H9 (cell line): ENCODE data around the gene TAF10. TPM values are rescaled to one million over a fixed set of nuclear protein-coding genes. Genes with fewer than 3 reads are reported as not detected.

Source experiments
- DNase-seq: peaks from one replicate; pipeline ENCODE4 v3.0.0-alpha.2; 2017
- H2AFZ ChIP-seq: one replicate; pipeline ENCODE4 v1.6.1; 2013; ENCODE audit warnings: mild to moderate bottlenecking, low read length, control low read depth, moderate library complexity
- H2AK5ac ChIP-seq: 2 replicates; pipeline ENCODE4 v1.6.1; 2013; ENCODE audit warnings: low read length, control low read depth, mixed read lengths; ENCODE audit not compliant: insufficient read length
- H2BK120ac ChIP-seq: one replicate; pipeline ENCODE4 v1.6.1; 2013; ENCODE audit warnings: low read depth, mild to moderate bottlenecking, low read length, control low read depth, inconsistent platforms; ENCODE audit not compliant: poor library complexity, severe bottlenecking
- H2BK12ac ChIP-seq: 2 replicates; pipeline ENCODE4 v1.6.1; 2013; ENCODE audit warnings: low read length, control low read depth, mixed read lengths, low read depth; ENCODE audit not compliant: insufficient read length
- H2BK15ac ChIP-seq: 2 replicates; pipeline ENCODE4 v1.6.1; 2013; ENCODE audit warnings: low read depth, low read length, control low read depth
- H2BK20ac ChIP-seq: one replicate; pipeline ENCODE4 v1.6.1; 2013; ENCODE audit warnings: low read depth, mild to moderate bottlenecking, low read length, control low read depth, inconsistent platforms; ENCODE audit not compliant: poor library complexity, severe bottlenecking
- H2BK5ac ChIP-seq: 2 replicates; pipeline ENCODE4 v1.6.1; 2013; ENCODE audit warnings: low read length, control low read depth, mixed read lengths; ENCODE audit not compliant: insufficient read length
- H3K14ac ChIP-seq: 2 replicates; pipeline ENCODE4 v1.6.1; 2013; ENCODE audit warnings: low read length, control low read depth; ENCODE audit not compliant: insufficient read depth
- H3K18ac ChIP-seq: 2 replicates; pipeline ENCODE4 v1.6.1; 2013; ENCODE audit warnings: low read depth, mild to moderate bottlenecking, mixed read lengths, low read length, control low read depth; ENCODE audit not compliant: insufficient read length
- H3K23ac ChIP-seq: 2 replicates; pipeline ENCODE4 v1.6.1; 2013; ENCODE audit warnings: low read length, control low read depth, mixed read lengths, low read depth; ENCODE audit not compliant: insufficient read length
- H3K23me2 ChIP-seq: 2 replicates; pipeline ENCODE4 v1.6.1; 2013; ENCODE audit warnings: low read depth, mild to moderate bottlenecking, mixed read lengths, low read length, control low read depth; ENCODE audit not compliant: insufficient read length, poor library complexity, severe bottlenecking
- H3K27ac ChIP-seq: 2 replicates; pipeline ENCODE4 v1.5.1; 2013; ENCODE audit warnings: low read length, control low read depth, mixed read lengths, low read depth; ENCODE audit not compliant: insufficient read length
- H3K27me3 ChIP-seq: 2 replicates; pipeline ENCODE4 v1.6.1; 2013; ENCODE audit warnings: low read length, control low read depth, inconsistent platforms; ENCODE audit not compliant: insufficient read depth
- H3K4ac ChIP-seq: 2 replicates; pipeline ENCODE4 v1.6.1; 2013; ENCODE audit warnings: low read depth, mild to moderate bottlenecking, control low read depth, inconsistent platforms, low read length, moderate library complexity
- H3K4me1 ChIP-seq: 2 replicates; pipeline ENCODE4 v1.6.1; 2013; ENCODE audit warnings: low read length, control low read depth, inconsistent platforms; ENCODE audit not compliant: insufficient read depth
- H3K4me2 ChIP-seq: 2 replicates; pipeline ENCODE4 v1.6.1; 2013; ENCODE audit warnings: low read length, control low read depth, mixed read lengths; ENCODE audit not compliant: insufficient read length, insufficient read depth
- H3K56ac ChIP-seq: 2 replicates; pipeline ENCODE4 v1.6.1; 2013; ENCODE audit warnings: low read depth, mild to moderate bottlenecking, mixed read lengths, low read length, control low read depth; ENCODE audit not compliant: insufficient read length
- H3K79me1 ChIP-seq: 2 replicates; pipeline ENCODE4 v1.6.1; 2013; ENCODE audit warnings: low read depth, mild to moderate bottlenecking, moderate library complexity, low read length, control low read depth, inconsistent platforms; ENCODE audit not compliant: insufficient read depth, poor library complexity, severe bottlenecking
- H3K79me2 ChIP-seq: 2 replicates; pipeline ENCODE4 v1.6.1; 2013; ENCODE audit warnings: low read length, control low read depth, inconsistent platforms; ENCODE audit not compliant: insufficient read depth
- H3K9ac ChIP-seq: 2 replicates; pipeline ENCODE4 v1.6.1; 2013; ENCODE audit warnings: low read length, control low read depth, mixed read lengths; ENCODE audit not compliant: insufficient read length; ENCODE audit errors: extremely low read depth
- H3K9me3 ChIP-seq: one replicate; pipeline ENCODE4 v1.6.1; 2013; ENCODE audit warnings: low read depth, low read length, inconsistent platforms; ENCODE audit not compliant: control insufficient read depth
- H3T11ph ChIP-seq: one replicate; pipeline ENCODE4 v1.6.1; 2013; ENCODE audit warnings: mild to moderate bottlenecking, low read length, control low read depth, inconsistent platforms
- H4K20me1 ChIP-seq: one replicate; pipeline ENCODE4 v1.6.1; 2013; ENCODE audit not compliant: control insufficient read depth, insufficient read length, insufficient read depth
- H4K5ac ChIP-seq: 2 replicates; pipeline ENCODE4 v1.6.1; 2013; ENCODE audit warnings: low read depth, mild to moderate bottlenecking, mixed read lengths, low read length, control low read depth; ENCODE audit not compliant: insufficient read length
- H4K8ac ChIP-seq: replicated peaks from 2 replicates; pipeline ENCODE4 v1.6.1; 2013; ENCODE audit warnings: low read length, control low read depth, mixed read lengths, low read depth; ENCODE audit not compliant: insufficient read length
- H4K91ac ChIP-seq: 2 replicates; pipeline ENCODE4 v1.6.1; 2013; ENCODE audit warnings: low read depth, mild to moderate bottlenecking, moderate library complexity, mixed read lengths, low read length, control low read depth; ENCODE audit not compliant: insufficient read length
- H3K27ac Mint-ChIP-seq, 3 experiments: 2 replicates in 2 of 3; 3 replicates in 1 of 3; pipeline ENCODE4 v1.8.0; 2020 to 2021; ENCODE audit warnings: mixed read lengths in 3 of 3, mild to moderate bottlenecking in 1 of 3, moderate library complexity in 1 of 3
- H3K27me3 Mint-ChIP-seq: 2 replicates; pipeline ENCODE4 v1.8.0; 2021; ENCODE audit warnings: low read depth, mild to moderate bottlenecking, moderate library complexity, mixed read lengths
- H3K36me3 Mint-ChIP-seq, 3 experiments: 2 replicates in 2 of 3; 3 replicates in 1 of 3; pipeline ENCODE4 v1.8.0; 2020 to 2021; ENCODE audit warnings: low read depth in 3 of 3, mixed read lengths in 3 of 3; ENCODE audit not compliant: insufficient read depth in 1 of 3
- H3K4me1 Mint-ChIP-seq, 2 experiments: 2 replicates each; pipeline ENCODE4 v1.8.0; 2020; ENCODE audit warnings: mixed read lengths in 2 of 2
- H3K4me3 Mint-ChIP-seq, 2 experiments: 2 replicates in 1 of 2; 3 replicates in 1 of 2; pipeline ENCODE4 v1.8.0; 2020 to 2021; ENCODE audit warnings: mild to moderate bottlenecking in 2 of 2, mixed read lengths in 2 of 2, moderate library complexity in 1 of 2
- H3K9me3 Mint-ChIP-seq, 2 experiments: 2 replicates in 1 of 2; 3 replicates in 1 of 2; pipeline ENCODE4 v1.8.0; 2020; ENCODE audit warnings: mild to moderate bottlenecking in 2 of 2, mixed read lengths in 2 of 2, moderate library complexity in 1 of 2
- CTCF ChIP-seq: fragments of 200-600 bp; sonication (generic); conservative IDR thresholded peaks from 3 replicates; pipeline ENCODE4 v1.8.0; 2021; ENCODE audit warnings: antibody characterized with exemption, mild to moderate bottlenecking
- WGBS: extraction: QIAGEN DNeasy Blood & Tissue Kit; methylation state at CpG from one replicate; pipeline ENCODE4 v1.1.7; 2013; ENCODE audit warnings: missing lambda C conversion rate, low lambda C conversion rate, mixed read lengths; ENCODE audit not compliant: insufficient read length; ENCODE audit errors: extremely low coverage; 5-methylcytosine and 5-hydroxymethylcytosine counted together
- total RNA-seq: library from RNA; stranded (reverse); gene quantifications from 2 replicates; pipeline ENCODE4 v1.2.1, GENCODE V29; 2021

Gene TAF10
- total RNA-seq, 1 experiment from 2014 or later = 198 TPM

GRCh38 chr11:6655020-6655789 is 43.2 kb upstream of the TAF10 start:
- no peak overlapping the region for H3K9ac ChIP-seq
- no peaks in the 10 kb centered on the region for H3K9me3 Mint-ChIP-seq

More at GRCh38 chr11:6655020-6655789, 43.2 kb upstream of the TAF10 start:
- H2BK12ac ChIP-seq = no peak overlapping the region
- WGBS = no CpG with 5 or more reads among the region's 84 CpGs
- no peak overlapping the region for H2AK5ac ChIP-seq
- H4K20me1 ChIP-seq = no peaks in the 10 kb centered on the region
- H3K27me3 ChIP-seq = peaks cover 23% of the 10 kb centered on the region; the same call in 1 of the 2 replicates
- peaks cover 21% of the 10 kb centered on the region for H3K27me3 Mint-ChIP-seq
- no peak overlapping the region for H3K18ac ChIP-seq
- peaks cover 1% of the 10 kb centered on the region; the same call in 1 of the 2 replicates for H3K4me1 ChIP-seq
- H4K5ac ChIP-seq = no peak overlapping the region
- no peak overlapping the region for H4K91ac ChIP-seq
- no peaks in the 10 kb centered on the region for H3K79me2 ChIP-seq
- no peak overlapping the region for H3K56ac ChIP-seq
- no peak overlapping the region for H3K23ac ChIP-seq
- TF ChIP-seq CTCF = no peak
- 0 out of 2 replicates have a peak overlapping the region, but pooled peaks have one; percentile 9 for H3K14ac ChIP-seq
- no peak overlapping the region for H2BK20ac ChIP-seq
- H3K4me1 Mint-ChIP-seq = peaks cover 10 to 11% of the 10 kb centered on the region in 2 experiments
- no peak overlapping the region for H2BK120ac ChIP-seq
- H2BK5ac ChIP-seq = no peak overlapping the region
- no peak overlapping the region for H3K27ac ChIP-seq
- H3K4me2 ChIP-seq = peak overlapping the region; percentile 57
- no peak overlapping the region for H3T11ph ChIP-seq
- H3K9me3 ChIP-seq = no peaks in the 10 kb centered on the region
- H4K8ac ChIP-seq = no peak overlapping the region
- no peak overlapping the region for H2BK15ac ChIP-seq
- H3K4me3 Mint-ChIP-seq = no peak overlapping the region
- no peaks in the 10 kb centered on the region for H3K36me3 Mint-ChIP-seq
- H3K23me2 ChIP-seq = peaks cover 7% of the 10 kb centered on the region
- H3K27ac Mint-ChIP-seq = no peak overlapping the region
- no peak overlapping the region for H3K4ac ChIP-seq
- H2AFZ ChIP-seq = no peak overlapping the region
- no peak for DNase-seq
- no peaks in the 10 kb centered on the region for H3K79me1 ChIP-seq
